ENCODE results near the gene PRF1.

The PRF1 gene

DNA sequence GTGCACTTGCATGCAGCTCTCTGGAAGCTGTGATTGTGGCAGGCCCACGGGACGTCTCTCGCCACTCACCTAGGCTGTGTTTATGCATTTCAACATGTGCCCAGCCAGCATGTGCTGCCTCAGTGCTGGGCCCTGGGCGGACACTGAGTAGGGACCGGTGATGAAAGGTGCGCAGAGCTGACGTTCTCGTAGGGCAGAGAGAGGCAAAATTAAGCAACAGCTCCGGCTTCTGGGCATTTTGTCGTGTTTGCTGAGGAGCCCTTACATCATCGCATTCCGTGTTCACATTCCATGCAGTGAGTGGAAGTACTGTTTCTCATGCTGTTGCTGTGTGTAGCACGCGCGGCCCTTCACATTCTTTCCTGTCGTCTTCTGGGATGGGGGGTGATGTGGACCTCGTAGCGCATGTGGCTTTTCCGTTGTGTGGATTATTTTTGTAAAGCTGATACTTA, 50.5 kb downstream of the PRF1 start:
- no peaks in the 10 kb centered on the region for H3K27me3 ChIP-seq (ENCODE audit: control insufficient read depth, low read length)

DNA sequence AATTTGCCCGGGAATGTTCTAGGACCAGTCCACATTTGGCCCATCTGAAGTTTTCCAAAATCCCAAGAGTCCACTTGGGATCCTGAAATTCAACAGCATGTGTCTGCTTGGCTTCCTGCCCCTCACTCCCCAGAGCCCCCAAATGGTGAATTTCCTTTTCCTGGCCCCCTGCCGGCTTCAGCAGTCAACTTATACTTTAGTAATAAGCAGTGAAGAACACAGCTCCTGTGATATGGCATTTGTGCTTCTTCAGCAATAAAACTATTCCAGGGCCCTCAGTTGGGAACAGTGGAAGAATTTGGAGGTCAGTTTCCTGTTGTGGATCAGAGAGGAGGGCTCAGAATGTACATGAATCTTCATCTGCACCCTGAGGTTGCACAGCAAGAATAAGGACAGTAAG, 51.1 kb downstream of the PRF1 start:
- Histone ChIP-seq H3K4me3 (ENCODE audit: low read length) (no peak overlapping the region), H3K36me3 (ENCODE audit: control insufficient read depth, low read length) (peaks cover 55% of the 10 kb centered on the region), H3K9me2 (replicated peaks; ENCODE audit: control insufficient read depth, low read length) (no peaks in the 10 kb centered on the region), H3F3A (ENCODE audit: control insufficient read depth, insufficient read depth) (no peaks in the 10 kb centered on the region), H3K4me2 (ENCODE audit: low read length) (no peak overlapping the region), H3K9me3 (ENCODE audit: control insufficient read depth, insufficient read depth, low read length) (no peaks in the 10 kb centered on the region), H3K27me3 (ENCODE audit: control insufficient read depth, low read length) (no peaks in the 10 kb centered on the region), H3K27ac (ENCODE audit: low read depth, low read length) (no peak overlapping the region), H3K79me2 (ENCODE audit: control insufficient read depth, low read length) (no peaks in the 10 kb centered on the region), H4K20me1 (ENCODE audit: control insufficient read depth, insufficient read depth, low read depth, low read length) (no peaks in the 10 kb centered on the region), H3K4me1 (ENCODE audit: control insufficient read depth, low read length) (no peaks in the 10 kb centered on the region)
- TF ChIP-seq EZH2phosphoT487 (IDR thresholded peaks at IDR 0.05; ENCODE audit: borderline replicate concordance, low read length): no peak
- TF ChIP-seq, protein P1, sequence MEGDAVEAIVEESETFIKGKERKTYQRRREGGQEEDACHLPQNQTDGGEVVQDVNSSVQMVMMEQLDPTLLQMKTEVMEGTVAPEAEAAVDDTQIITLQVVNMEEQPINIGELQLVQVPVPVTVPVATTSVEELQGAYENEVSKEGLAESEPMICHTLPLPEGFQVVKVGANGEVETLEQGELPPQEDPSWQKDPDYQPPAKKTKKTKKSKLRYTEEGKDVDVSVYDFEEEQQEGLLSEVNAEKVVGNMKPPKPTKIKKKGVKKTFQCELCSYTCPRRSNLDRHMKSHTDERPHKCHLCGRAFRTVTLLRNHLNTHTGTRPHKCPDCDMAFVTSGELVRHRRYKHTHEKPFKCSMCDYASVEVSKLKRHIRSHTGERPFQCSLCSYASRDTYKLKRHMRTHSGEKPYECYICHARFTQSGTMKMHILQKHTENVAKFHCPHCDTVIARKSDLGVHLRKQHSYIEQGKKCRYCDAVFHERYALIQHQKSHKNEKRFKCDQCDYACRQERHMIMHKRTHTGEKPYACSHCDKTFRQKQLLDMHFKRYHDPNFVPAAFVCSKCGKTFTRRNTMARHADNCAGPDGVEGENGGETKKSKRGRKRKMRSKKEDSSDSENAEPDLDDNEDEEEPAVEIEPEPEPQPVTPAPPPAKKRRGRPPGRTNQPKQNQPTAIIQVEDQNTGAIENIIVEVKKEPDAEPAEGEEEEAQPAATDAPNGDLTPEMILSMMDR (IDR thresholded peaks at IDR 0.05; ENCODE audit: low read depth, low read length, poor library complexity, severe bottlenecking): no peak

More for the DNA sequence above, 50.5 kb downstream of the PRF1 start:
- no peaks in the 10 kb centered on the region for H4K20me1 ChIP-seq (ENCODE audit: control insufficient read depth, insufficient read depth, low read depth, low read length)
- H3K4me3 ChIP-seq (ENCODE audit: low read length): no peak overlapping the region
- TF ChIP-seq EZH2phosphoT487 (IDR thresholded peaks at IDR 0.05; ENCODE audit: borderline replicate concordance, low read length): no peak
- TF ChIP-seq, protein P1 (IDR thresholded peaks at IDR 0.05; ENCODE audit: low read depth, low read length, poor library complexity, severe bottlenecking): no peak
- no peak overlapping the region for H3K27ac ChIP-seq (ENCODE audit: low read depth, low read length)
- no peak overlapping the region for H3K4me2 ChIP-seq (ENCODE audit: low read length)
- H3F3A ChIP-seq (ENCODE audit: control insufficient read depth, insufficient read depth): no peaks in the 10 kb centered on the region
- peaks cover 4% of the 10 kb centered on the region for H3K4me1 ChIP-seq (ENCODE audit: control insufficient read depth, low read length)
- H3K9me2 ChIP-seq (replicated peaks; ENCODE audit: control insufficient read depth, low read length): no peaks in the 10 kb centered on the region
- no peaks in the 10 kb centered on the region for H3K9me3 ChIP-seq (ENCODE audit: control insufficient read depth, insufficient read depth, low read length)
- peaks cover 54% of the 10 kb centered on the region for H3K36me3 ChIP-seq (ENCODE audit: control insufficient read depth, low read length)
- H3K79me2 ChIP-seq (ENCODE audit: control insufficient read depth, low read length): no peaks in the 10 kb centered on the region

- H3K4me3 ChIP-seq (ENCODE audit: low read length): no peak overlapping the region
- no peak for TF ChIP-seq EZH2phosphoT487 (IDR thresholded peaks at IDR 0.05; ENCODE audit: borderline replicate concordance, low read length)
- TF ChIP-seq, protein P1 (IDR thresholded peaks at IDR 0.05; ENCODE audit: low read depth, low read length, poor library complexity, severe bottlenecking): no peak
- H3K36me3 ChIP-seq (ENCODE audit: control insufficient read depth, low read length): peaks cover 55% of the 10 kb centered on the region
These were observed 52.1 kb downstream of the PRF1 start for GRCh38 chr10:70550459-70550858.

More at GRCh38 chr10:70550459-70550858, 52.1 kb downstream of the PRF1 start:
- H3F3A ChIP-seq (ENCODE audit: control insufficient read depth, insufficient read depth): no peaks in the 10 kb centered on the region
- no peak overlapping the region for H3K27ac ChIP-seq (ENCODE audit: low read depth, low read length)
- H3K4me2 ChIP-seq (ENCODE audit: low read length): no peak overlapping the region
- H3K4me1 ChIP-seq (ENCODE audit: control insufficient read depth, low read length): no peaks in the 10 kb centered on the region
- no peaks in the 10 kb centered on the region for H4K20me1 ChIP-seq (ENCODE audit: control insufficient read depth, insufficient read depth, low read depth, low read length)
- H3K9me2 ChIP-seq (replicated peaks; ENCODE audit: control insufficient read depth, low read length): no peaks in the 10 kb centered on the region
- H3K9me3 ChIP-seq (ENCODE audit: control insufficient read depth, insufficient read depth, low read length): no peaks in the 10 kb centered on the region
- no peaks in the 10 kb centered on the region for H3K79me2 ChIP-seq (ENCODE audit: control insufficient read depth, low read length)
- no peaks in the 10 kb centered on the region for H3K27me3 ChIP-seq (ENCODE audit: control insufficient read depth, low read length)

All from DOHH2 (cell line).